ENCODE results near the gene TET3.

TET3 gene

GRCh38 chr2:74007121-74007520, 22.4 kb downstream of the TET3 start:
- no peak for FAIRE-seq

- FAIRE-seq: no peak
Measured at GRCh38 chr2:74007711-74008110, 23.0 kb downstream of the TET3 start.

- no peak for FAIRE-seq
Measured at GRCh38 chr2:74008761-74009395, 24.2 kb downstream of the TET3 start.

- no peak for FAIRE-seq
Measured at GRCh38 chr2:74009577-74009976, 24.9 kb downstream of the TET3 start.

GRCh38 chr2:74010087-74010541, 25.4 kb downstream of the TET3 start:
- FAIRE-seq: no peak

- no peak for FAIRE-seq
Measured at GRCh38 chr2:74011246-74011645, 26.5 kb downstream of the TET3 start.

- FAIRE-seq: no peak
Measured at GRCh38 chr2:74014813-74015212, 30.1 kb downstream of the TET3 start.

- FAIRE-seq: no peak
Measured at GRCh38 chr2:74017223-74017622, 32.5 kb downstream of the TET3 start.

- no peak for FAIRE-seq
Measured at GRCh38 chr2:74019516-74019915, 34.8 kb downstream of the TET3 start.

GRCh38 chr2:74020702-74021406, 36.1 kb downstream of the TET3 start:
- no peak for FAIRE-seq

- no peak for FAIRE-seq
Measured at GRCh38 chr2:74021407-74021755, 36.7 kb downstream of the TET3 start.

- FAIRE-seq: no peak
Measured at GRCh38 chr2:74024216-74024615, 39.5 kb downstream of the TET3 start.

- FAIRE-seq: no peak
Measured at GRCh38 chr2:74025971-74026612, 41.4 kb downstream of the TET3 start.

GRCh38 chr2:74026687-74027241, 42.1 kb downstream of the TET3 start:
- FAIRE-seq: no peak

- no peak for FAIRE-seq
Measured at GRCh38 chr2:74027496-74027895, 42.8 kb downstream of the TET3 start.

- FAIRE-seq: no peak
Measured at GRCh38 chr2:74028290-74028689, 43.6 kb downstream of the TET3 start.

- no peak for FAIRE-seq
Measured at GRCh38 chr2:74028741-74029140, 44.0 kb downstream of the TET3 start.

GRCh38 chr2:74029714-74030397, 45.1 kb downstream of the TET3 start:
- no peak for FAIRE-seq

GRCh38 chr2:74031221-74031620, 46.5 kb downstream of the TET3 start:
- FAIRE-seq: no peak

- FAIRE-seq: no peak
Measured at GRCh38 chr2:74031959-74032287, 47.2 kb downstream of the TET3 start.

GRCh38 chr2:74033375-74033774, 48.7 kb downstream of the TET3 start:
- no peak for FAIRE-seq
